C4-2B (cell line): ENCODE data around the gene SGO1.

ENCODE experiments used
- ZFX ChIP-seq: fragments of 450-650 bp; IDR thresholded peaks from 2 replicates; pipeline ENCODE4 v1.6.1; 2017
- TF ChIP-seq, protein P1 (sequence below): fragments of 450-650 bp; conservative IDR thresholded peaks from 2 replicates; pipeline ENCODE4 v1.5.1; 2017; ENCODE audit warnings: mild to moderate bottlenecking

DNA sequence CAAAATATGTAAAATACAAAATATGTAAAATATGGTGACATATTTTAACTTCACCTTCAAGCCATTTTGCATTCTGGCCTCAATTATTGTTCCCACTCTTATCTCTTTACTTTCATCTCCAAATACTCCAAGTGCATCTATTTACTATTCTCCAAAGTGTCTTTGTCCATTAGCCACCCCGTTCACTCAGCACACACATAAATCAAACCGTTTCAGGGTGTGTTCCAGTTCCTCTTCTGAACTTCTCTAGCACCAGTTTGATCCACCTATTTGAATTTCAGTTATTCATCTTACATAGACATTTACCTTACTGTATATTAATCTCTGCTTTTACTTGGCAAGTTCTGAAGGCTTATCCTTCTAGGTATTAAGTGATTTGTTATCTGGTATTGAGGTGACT lies 45.1 kb downstream of the SGO1 start:
- TF ChIP-seq, protein P1, sequence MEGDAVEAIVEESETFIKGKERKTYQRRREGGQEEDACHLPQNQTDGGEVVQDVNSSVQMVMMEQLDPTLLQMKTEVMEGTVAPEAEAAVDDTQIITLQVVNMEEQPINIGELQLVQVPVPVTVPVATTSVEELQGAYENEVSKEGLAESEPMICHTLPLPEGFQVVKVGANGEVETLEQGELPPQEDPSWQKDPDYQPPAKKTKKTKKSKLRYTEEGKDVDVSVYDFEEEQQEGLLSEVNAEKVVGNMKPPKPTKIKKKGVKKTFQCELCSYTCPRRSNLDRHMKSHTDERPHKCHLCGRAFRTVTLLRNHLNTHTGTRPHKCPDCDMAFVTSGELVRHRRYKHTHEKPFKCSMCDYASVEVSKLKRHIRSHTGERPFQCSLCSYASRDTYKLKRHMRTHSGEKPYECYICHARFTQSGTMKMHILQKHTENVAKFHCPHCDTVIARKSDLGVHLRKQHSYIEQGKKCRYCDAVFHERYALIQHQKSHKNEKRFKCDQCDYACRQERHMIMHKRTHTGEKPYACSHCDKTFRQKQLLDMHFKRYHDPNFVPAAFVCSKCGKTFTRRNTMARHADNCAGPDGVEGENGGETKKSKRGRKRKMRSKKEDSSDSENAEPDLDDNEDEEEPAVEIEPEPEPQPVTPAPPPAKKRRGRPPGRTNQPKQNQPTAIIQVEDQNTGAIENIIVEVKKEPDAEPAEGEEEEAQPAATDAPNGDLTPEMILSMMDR, result no peak
- TF ChIP-seq ZFX, result no peak
